Ishikawa (cell line): ENCODE measurements around the gene SLC44A1.

Experiments used
- CEBPB ChIP-seq: IDR thresholded peaks from 2 replicates; pipeline ENCODE4 v1.6.1; 2012
- CREB1 ChIP-seq: IDR thresholded peaks from 2 replicates; pipeline ENCODE4 v1.6.1; 2012; ENCODE audit warnings: low read depth
- EGR1 ChIP-seq: IDR thresholded peaks from 2 replicates; pipeline ENCODE4 v1.6.1; 2012
- EP300 ChIP-seq: IDR thresholded peaks from 2 replicates; pipeline ENCODE4 v1.6.1; 2012; ENCODE audit warnings: borderline replicate concordance
- FOXM1 ChIP-seq: IDR thresholded peaks from 2 replicates; pipeline ENCODE4 v1.6.1; 2012; ENCODE audit warnings: low read depth, borderline replicate concordance
- NFIC ChIP-seq: IDR thresholded peaks from 2 replicates; pipeline ENCODE4 v1.6.1; 2012
- RAD21 ChIP-seq: IDR thresholded peaks from 2 replicates; pipeline ENCODE4 v1.6.1; 2012; ENCODE audit warnings: low read depth
- TAF1 ChIP-seq: IDR thresholded peaks from 2 replicates; pipeline ENCODE4 v1.6.1; 2012; ENCODE audit warnings: low read depth, mild to moderate bottlenecking
- TCF12 ChIP-seq: IDR thresholded peaks from 2 replicates; pipeline ENCODE4 v1.6.1; 2012; ENCODE audit warnings: low read depth
- TEAD4 ChIP-seq: IDR thresholded peaks from 2 replicates; pipeline ENCODE4 v1.6.1; 2012
- YY1 ChIP-seq: IDR thresholded peaks from 2 replicates; pipeline ENCODE4 v1.6.1; 2012; ENCODE audit warnings: low read depth
- ZBTB7A ChIP-seq: IDR thresholded peaks from 2 replicates; pipeline ENCODE4 v1.6.1; 2012; ENCODE audit warnings: low read depth
- TF ChIP-seq, protein P1 (sequence below): IDR thresholded peaks from 2 replicates; pipeline ENCODE4 v1.6.1; 2012; ENCODE audit warnings: low read depth, mild to moderate bottlenecking
- TF ChIP-seq, protein P2 (sequence below): IDR thresholded peaks from 2 replicates; pipeline ENCODE4 v1.6.1; 2012
- TF ChIP-seq, protein P3 (sequence below): IDR thresholded peaks from 2 replicates; pipeline ENCODE4 v1.6.1; 2012

SLC44A1 gene

DNA sequence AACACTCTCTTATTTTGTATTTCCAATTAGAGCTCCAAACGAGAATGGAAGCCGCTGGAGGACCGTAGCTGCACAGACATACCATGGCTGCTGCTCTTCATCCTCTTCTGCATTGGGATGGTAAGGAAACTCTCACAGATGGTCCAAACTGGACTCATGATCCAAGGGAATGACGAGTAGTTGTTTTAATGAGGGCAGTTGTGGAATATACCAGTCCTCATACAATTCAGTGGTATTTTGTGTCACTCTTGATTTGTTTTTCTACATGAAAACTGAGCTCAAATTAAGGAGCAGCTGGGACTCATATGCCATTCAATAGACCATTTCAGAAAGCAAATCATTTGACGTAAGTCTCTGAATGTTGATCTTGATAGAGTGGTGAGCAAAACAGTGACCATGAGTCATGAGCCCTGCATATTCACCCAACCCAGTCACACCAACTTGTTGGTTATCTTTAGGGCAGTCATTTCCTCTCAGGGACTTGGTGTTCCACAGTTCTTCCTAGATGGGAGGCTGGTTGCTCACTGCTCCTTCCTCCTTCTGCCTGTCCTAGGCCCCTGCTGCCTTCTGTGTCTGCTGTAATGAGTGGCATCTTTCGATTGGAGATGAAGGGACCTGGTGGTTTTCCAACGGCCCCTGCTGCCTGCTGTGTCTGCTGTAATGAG lies 54.9 kb downstream of the SLC44A1 start:
- TF ChIP-seq, protein P1, sequence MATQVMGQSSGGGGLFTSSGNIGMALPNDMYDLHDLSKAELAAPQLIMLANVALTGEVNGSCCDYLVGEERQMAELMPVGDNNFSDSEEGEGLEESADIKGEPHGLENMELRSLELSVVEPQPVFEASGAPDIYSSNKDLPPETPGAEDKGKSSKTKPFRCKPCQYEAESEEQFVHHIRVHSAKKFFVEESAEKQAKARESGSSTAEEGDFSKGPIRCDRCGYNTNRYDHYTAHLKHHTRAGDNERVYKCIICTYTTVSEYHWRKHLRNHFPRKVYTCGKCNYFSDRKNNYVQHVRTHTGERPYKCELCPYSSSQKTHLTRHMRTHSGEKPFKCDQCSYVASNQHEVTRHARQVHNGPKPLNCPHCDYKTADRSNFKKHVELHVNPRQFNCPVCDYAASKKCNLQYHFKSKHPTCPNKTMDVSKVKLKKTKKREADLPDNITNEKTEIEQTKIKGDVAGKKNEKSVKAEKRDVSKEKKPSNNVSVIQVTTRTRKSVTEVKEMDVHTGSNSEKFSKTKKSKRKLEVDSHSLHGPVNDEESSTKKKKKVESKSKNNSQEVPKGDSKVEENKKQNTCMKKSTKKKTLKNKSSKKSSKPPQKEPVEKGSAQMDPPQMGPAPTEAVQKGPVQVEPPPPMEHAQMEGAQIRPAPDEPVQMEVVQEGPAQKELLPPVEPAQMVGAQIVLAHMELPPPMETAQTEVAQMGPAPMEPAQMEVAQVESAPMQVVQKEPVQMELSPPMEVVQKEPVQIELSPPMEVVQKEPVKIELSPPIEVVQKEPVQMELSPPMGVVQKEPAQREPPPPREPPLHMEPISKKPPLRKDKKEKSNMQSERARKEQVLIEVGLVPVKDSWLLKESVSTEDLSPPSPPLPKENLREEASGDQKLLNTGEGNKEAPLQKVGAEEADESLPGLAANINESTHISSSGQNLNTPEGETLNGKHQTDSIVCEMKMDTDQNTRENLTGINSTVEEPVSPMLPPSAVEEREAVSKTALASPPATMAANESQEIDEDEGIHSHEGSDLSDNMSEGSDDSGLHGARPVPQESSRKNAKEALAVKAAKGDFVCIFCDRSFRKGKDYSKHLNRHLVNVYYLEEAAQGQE, result no peak
- TF ChIP-seq CEBPB, result no peak
- no peak for TF ChIP-seq FOXM1
- no peak for TF ChIP-seq ZBTB7A
- no peak for TF ChIP-seq TAF1
- TF ChIP-seq YY1, result no peak
- TF ChIP-seq NFIC, result no peak

DNA sequence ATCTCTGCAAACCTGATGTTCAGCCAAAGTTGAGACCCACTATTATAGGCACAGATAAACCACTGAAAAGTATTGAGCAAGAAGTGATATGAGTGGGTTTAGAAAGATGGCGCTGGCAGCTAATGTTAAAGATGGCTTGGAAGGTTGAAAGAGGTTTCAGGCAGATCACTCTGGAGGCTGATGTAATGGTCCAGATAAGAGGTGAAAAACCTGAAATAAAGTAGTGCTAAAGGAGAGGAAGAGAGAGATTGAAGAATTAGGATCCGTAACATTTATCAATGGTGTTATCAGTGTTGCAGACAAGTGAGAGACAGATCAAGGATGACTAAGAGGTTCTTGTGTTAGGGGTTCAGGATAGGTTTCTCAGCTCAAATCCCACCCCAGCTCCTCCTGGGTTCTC lies 58.3 kb downstream of the SLC44A1 start:
- TF ChIP-seq EP300 (no peak), CEBPB (no peak)

DNA sequence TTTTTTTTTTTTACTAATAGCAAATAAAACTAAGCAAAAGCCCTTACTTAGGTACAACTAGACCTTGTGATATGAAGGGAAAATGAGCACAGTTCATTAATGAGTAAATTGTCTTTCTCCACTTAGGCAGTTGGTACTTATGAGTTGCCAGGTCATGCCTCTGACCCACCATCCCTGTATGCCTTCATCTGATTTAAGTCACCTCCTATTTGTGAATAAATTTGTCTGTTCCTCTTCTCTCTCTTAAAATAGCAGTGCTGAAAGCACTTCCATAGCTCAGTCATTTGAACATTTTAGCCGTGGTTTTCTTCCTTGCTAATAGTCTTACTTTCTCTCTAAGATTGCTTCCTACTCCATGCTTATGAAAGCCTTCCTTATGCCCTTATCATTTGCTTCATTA lies 61.4 kb downstream of the SLC44A1 start:
- no peak for TF ChIP-seq EGR1
- no peak for TF ChIP-seq YY1
- TF ChIP-seq ZBTB7A, result no peak
- TF ChIP-seq FOXM1, result no peak
- TF ChIP-seq CREB1, result no peak
- no peak for TF ChIP-seq CEBPB
- TF ChIP-seq TEAD4, result no peak
- TF ChIP-seq TAF1, result no peak
- TF ChIP-seq, protein P2, sequence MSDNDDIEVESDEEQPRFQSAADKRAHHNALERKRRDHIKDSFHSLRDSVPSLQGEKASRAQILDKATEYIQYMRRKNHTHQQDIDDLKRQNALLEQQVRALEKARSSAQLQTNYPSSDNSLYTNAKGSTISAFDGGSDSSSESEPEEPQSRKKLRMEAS, result no peak
- no peak for TF ChIP-seq NFIC
- TF ChIP-seq, protein P1, result no peak
- TF ChIP-seq TCF12, result no peak
- TF ChIP-seq RAD21, result no peak

DNA sequence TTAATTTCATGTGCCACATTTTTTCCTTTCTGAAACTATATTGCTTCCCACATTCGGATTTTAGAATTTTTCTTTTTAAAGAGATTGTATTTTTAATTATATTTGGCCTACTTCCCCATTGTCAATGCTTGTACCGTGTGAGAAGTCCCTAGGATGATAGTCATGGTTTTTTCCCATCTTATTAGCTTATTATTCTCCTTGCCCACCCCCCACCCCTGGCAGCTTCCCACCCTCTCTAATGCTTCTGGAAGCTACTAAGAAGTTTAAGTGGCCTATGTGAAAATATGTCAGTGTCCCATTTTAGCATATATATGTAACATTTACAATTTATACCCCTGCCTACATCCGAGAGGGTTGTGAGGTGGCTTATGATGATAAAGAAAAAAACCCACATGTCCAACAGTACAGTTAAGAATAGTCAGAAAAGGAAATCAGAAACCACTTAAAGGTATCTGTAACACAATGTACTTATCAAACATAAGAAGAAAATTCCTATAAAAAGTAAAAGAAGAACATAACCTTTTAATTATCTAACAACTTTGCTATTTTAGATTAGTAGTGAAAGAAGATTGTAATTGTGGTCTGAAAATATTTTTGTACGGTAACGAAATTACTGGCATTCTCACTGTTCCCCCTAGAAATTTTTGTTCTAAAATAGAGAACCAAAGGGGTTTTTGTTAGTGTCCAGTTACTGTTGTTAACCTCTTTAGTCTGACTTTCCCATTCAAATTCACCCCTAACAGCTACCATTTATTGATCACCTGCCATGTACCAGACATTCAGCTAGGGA lies 62.1 kb downstream of the SLC44A1 start:
- TF ChIP-seq YY1 (no peak), RAD21 (no peak), TAF1 (no peak), ZBTB7A (no peak), TCF12 (no peak), EP300 (no peak), NFIC (no peak), CEBPB (no peak)

DNA sequence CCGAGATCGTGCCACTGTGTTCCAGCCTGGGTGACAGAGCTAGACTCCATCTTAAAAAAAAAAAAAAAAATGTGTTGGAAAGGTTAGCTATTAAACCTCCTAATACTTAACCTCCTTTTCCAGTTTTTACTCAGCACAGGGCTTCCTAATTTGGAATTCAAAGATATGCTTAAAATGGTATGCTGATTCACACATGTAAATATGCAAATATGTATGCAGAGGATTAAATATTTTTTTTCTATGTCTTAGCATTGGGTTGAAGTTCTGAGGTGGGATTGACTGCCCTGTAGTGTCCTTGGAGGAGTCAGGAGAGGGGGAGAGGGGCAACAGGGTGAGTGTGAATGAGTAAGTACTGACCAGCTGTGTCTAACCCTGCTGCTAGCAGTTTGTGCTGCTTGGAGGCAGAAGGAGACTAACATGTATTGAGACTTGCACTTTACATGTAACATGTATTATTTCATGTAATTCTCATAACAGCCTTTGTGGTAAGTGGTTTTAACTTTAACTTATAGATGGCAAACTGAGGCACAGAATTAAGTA lies 63.2 kb downstream of the SLC44A1 start:
- TF ChIP-seq NFIC (no peak), CEBPB (no peak), CREB1 (no peak), RAD21 (no peak), FOXM1 (no peak), TCF12 (no peak), YY1 (no peak), TAF1 (no peak), ZBTB7A (no peak)
- TF ChIP-seq, protein P3, sequence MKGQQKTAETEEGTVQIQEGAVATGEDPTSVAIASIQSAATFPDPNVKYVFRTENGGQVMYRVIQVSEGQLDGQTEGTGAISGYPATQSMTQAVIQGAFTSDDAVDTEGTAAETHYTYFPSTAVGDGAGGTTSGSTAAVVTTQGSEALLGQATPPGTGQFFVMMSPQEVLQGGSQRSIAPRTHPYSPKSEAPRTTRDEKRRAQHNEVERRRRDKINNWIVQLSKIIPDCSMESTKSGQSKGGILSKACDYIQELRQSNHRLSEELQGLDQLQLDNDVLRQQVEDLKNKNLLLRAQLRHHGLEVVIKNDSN, result no peak

DNA sequence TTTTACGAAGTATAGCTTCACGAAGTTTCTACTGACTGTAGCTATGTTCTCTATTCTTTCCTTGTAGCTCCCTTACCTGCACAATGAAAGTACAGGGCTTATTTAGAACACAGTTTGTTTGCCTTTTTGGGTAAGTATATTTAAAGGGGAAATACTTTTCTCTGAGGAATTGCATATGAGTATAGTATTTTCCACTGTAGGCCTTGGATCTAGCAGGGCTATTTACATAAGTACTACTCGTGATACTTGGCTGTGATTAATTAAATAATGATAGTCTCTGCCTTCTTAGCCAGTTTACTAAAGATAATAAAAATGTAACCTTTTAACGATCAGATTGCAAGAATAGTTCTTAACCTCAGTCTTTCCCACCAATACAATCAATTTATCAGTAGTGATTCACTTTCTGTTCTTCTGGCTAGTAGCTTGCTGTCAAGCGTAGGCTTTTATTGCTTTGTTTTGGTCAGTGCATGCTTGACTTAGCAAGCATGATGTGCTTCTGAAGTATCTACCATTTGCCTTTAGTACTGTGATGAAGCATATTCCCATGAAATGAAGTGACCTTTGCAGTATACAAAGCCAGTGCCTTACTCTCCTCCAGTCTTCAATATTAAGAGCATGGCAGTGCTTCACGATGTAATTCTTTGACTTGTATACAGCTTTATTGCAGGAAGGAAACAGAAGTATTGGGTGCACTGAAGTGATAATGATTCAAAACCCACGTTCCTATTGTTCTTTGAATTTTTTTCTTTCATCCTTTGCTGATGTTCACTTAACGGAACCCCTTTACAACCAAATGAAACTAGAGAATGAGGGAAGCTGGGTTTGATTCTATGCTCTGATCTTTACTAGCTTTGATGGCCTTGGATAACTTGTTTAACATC lies 64.2 kb downstream of the SLC44A1 start:
- TF ChIP-seq NFIC (no peak), TCF12 (no peak), FOXM1 (no peak), CREB1 (no peak), EGR1 (no peak), CEBPB (no peak), RAD21 (no peak), YY1 (no peak), EP300 (no peak), TEAD4 (no peak), TAF1 (no peak), ZBTB7A (no peak)
- TF ChIP-seq, protein P3, result no peak
- TF ChIP-seq, protein P2, result no peak
- TF ChIP-seq, protein P1, result no peak
